Gastrocnemius medialis (tissue), 4 donors: ENCODE results near the gene FNDC3A.

ENCODE experiments used
- POLR2A ChIP-seq, 2 donors: fragments of 450-650 bp; IDR thresholded peaks; one replicate each; pipeline ENCODE4 v1.6.1; 2017; ENCODE audit warnings: antibody characterized with exemption in 2 of 2, mild to moderate bottlenecking in 2 of 2, moderate library complexity in 2 of 2
- TF ChIP-seq, protein P1 (sequence below), 5 experiments: fragments of 450-650 bp in 3 of 5; fragments of 200-600 bp in 2 of 5; sonication (generic) in 2 of 5; IDR thresholded peaks in 4 of 5; conservative IDR thresholded peaks in 1 of 5; 1 replicate in 4 of 5; 2 replicates in 1 of 5; pipeline ENCODE4 v1.5.1; 2016 to 2019; ENCODE audit warnings: antibody characterized with exemption in 5 of 5, mild to moderate bottlenecking in 3 of 5, moderate library complexity in 3 of 5

- TF ChIP-seq, protein P1, sequence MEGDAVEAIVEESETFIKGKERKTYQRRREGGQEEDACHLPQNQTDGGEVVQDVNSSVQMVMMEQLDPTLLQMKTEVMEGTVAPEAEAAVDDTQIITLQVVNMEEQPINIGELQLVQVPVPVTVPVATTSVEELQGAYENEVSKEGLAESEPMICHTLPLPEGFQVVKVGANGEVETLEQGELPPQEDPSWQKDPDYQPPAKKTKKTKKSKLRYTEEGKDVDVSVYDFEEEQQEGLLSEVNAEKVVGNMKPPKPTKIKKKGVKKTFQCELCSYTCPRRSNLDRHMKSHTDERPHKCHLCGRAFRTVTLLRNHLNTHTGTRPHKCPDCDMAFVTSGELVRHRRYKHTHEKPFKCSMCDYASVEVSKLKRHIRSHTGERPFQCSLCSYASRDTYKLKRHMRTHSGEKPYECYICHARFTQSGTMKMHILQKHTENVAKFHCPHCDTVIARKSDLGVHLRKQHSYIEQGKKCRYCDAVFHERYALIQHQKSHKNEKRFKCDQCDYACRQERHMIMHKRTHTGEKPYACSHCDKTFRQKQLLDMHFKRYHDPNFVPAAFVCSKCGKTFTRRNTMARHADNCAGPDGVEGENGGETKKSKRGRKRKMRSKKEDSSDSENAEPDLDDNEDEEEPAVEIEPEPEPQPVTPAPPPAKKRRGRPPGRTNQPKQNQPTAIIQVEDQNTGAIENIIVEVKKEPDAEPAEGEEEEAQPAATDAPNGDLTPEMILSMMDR (IDR thresholded peaks at IDR 0.05 in 4 of 5, conservative IDR thresholded peaks at IDR 0.05 in 1 of 5): no peak
- no peak for TF ChIP-seq POLR2A (IDR thresholded peaks at IDR 0.05)
Observed at GRCh38 chr13:48939728-48940127, 36.0 kb upstream of the FNDC3A start.
